Testis (tissue), 3 donors: ENCODE results near the gene PDAP1. TPM values are rescaled to one million over a fixed set of nuclear protein-coding genes. Genes with fewer than 3 reads are reported as not detected.
"Not testable (repeated sequence)": the region's sequence is repeated elsewhere in the genome, so short reads cannot be mapped to it uniquely, and the experiment has no call there.

Experiments used
- DNase-seq: peaks from one replicate; pipeline ENCODE4 v3.0.0-alpha.2; 2019
- H3K27ac ChIP-seq, 2 donors: fragments of 200-600 bp; sonication (generic); one replicate each; pipeline ENCODE4 v1.5.1; 2019
- H3K27me3 ChIP-seq: fragments of 200-600 bp; sonication (generic); one replicate; pipeline ENCODE4 v1.5.1; 2019
- H3K36me3 ChIP-seq: fragments of 200-600 bp; sonication (generic); one replicate; pipeline ENCODE4 v1.5.1; 2017; ENCODE audit warnings: low read depth; ENCODE audit errors: missing control alignments
- H3K4me1 ChIP-seq: fragments of 200-600 bp; sonication (generic); one replicate; pipeline ENCODE4 v1.5.1; 2019
- H3K4me3 ChIP-seq, 2 donors: fragments of 200-600 bp; sonication (generic); one replicate each; pipeline ENCODE4 v1.5.1; 2017 to 2019
- H3K9me3 ChIP-seq: fragments of 200-600 bp; sonication (generic); one replicate; pipeline ENCODE4 v1.5.1; 2017
- POLR2A ChIP-seq: fragments of 450-650 bp; IDR thresholded peaks from one replicate; pipeline ENCODE4 v1.6.1; 2017; ENCODE audit warnings: antibody characterized with exemption, mild to moderate bottlenecking, moderate library complexity
- WGBS, 2 donors: methylation state at CpG; one replicate each; pipeline ENCODE4 v1.1.5; 2018; 5-methylcytosine and 5-hydroxymethylcytosine counted together
- intact Hi-C: fragments of 100-400 bp; cut with DNase I; formaldehyde crosslinking; loops from one replicate; pipeline ENCODE4 v1.15.1; 2023; ENCODE audit warnings: low total_unique reads
- polyA plus RNA-seq: library from polyadenylated mRNA; stranded (reverse); fragments of 350-450 nt; fragmentation: Illumina TruSeq; extraction: RNeasy Lipid Tissue Mini Kit (QIAGEN cat#74804); gene quantifications from one replicate; pipeline ENCODE4 v1.2.3, GENCODE V29; 2014; ENCODE audit warnings: low read depth, low replicate concordance; ENCODE audit not compliant: insufficient read depth
- total RNA-seq, 2 donors: library from RNA; depleted of rRNA; stranded (reverse); fragments of >200 nt; gene quantifications; one replicate each; pipeline ENCODE4 v1.2.3, GENCODE V29; 2016
- TF ChIP-seq, protein P1 (sequence below), 3 experiments: fragments of 450-650 bp in 2 of 3; fragments of 200-600 bp in 1 of 3; sonication (generic) in 1 of 3; IDR thresholded peaks; one replicate each; pipeline ENCODE4 v1.5.1; 2016 to 2019; ENCODE audit warnings: antibody characterized with exemption in 3 of 3, mild to moderate bottlenecking in 2 of 3, moderate library complexity in 1 of 3

PDAP1 gene
- total and polyA plus RNA-seq, 3 donors from 2014 or later, result 50.5 to 126 (median 74.0) TPM

- no peaks in the 10 kb centered on the region for H3K27me3 ChIP-seq
- H3K4me3 ChIP-seq, result no peak overlapping the region
- no peak overlapping the region for H3K27ac ChIP-seq
- no peak for DNase-seq
- peaks cover 4% of the 10 kb centered on the region for H3K4me1 ChIP-seq
- H3K36me3 ChIP-seq, result no peaks in the 10 kb centered on the region
- WGBS, 2 donors, result 87% methylated on average over 22 of the region's 23 CpGs
- intact Hi-C loops, result no loop called here
- TF ChIP-seq POLR2A, result no peak
- TF ChIP-seq, protein P1, sequence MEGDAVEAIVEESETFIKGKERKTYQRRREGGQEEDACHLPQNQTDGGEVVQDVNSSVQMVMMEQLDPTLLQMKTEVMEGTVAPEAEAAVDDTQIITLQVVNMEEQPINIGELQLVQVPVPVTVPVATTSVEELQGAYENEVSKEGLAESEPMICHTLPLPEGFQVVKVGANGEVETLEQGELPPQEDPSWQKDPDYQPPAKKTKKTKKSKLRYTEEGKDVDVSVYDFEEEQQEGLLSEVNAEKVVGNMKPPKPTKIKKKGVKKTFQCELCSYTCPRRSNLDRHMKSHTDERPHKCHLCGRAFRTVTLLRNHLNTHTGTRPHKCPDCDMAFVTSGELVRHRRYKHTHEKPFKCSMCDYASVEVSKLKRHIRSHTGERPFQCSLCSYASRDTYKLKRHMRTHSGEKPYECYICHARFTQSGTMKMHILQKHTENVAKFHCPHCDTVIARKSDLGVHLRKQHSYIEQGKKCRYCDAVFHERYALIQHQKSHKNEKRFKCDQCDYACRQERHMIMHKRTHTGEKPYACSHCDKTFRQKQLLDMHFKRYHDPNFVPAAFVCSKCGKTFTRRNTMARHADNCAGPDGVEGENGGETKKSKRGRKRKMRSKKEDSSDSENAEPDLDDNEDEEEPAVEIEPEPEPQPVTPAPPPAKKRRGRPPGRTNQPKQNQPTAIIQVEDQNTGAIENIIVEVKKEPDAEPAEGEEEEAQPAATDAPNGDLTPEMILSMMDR (IDR thresholded peaks at IDR 0.05), result no peak
- no peaks in the 10 kb centered on the region for H3K9me3 ChIP-seq
These were observed 17.3 kb downstream of the PDAP1 start for GRCh38 chr7:99390941-99391602.

GRCh38 chr7:99389772-99390171 lies 18.6 kb downstream of the PDAP1 start:
- Histone ChIP-seq H3K27me3 (no peaks in the 10 kb centered on the region), H3K9me3 (no peaks in the 10 kb centered on the region), H3K36me3 (no peaks in the 10 kb centered on the region), H3K4me3 (no peak overlapping the region), H3K4me1 (peaks cover 4% of the 10 kb centered on the region), H3K27ac (no peak overlapping the region)
- no peak for TF ChIP-seq POLR2A
- TF ChIP-seq, protein P1 (IDR thresholded peaks at IDR 0.05), result no peak
- 80 to 95% methylated on average over 6 to 13 of the region's 13 CpGs for WGBS, 2 donors
- DNase-seq, result no peak
- intact Hi-C loops, result no loop called here

- WGBS, 2 donors, result 92 to 94% methylated on average over 15 to 20 of the region's 20 CpGs
- Histone ChIP-seq H3K27ac (no peak overlapping the region), H3K4me3 (no peak overlapping the region), H3K36me3 (no peaks in the 10 kb centered on the region), H3K9me3 (no peaks in the 10 kb centered on the region), H3K27me3 (no peaks in the 10 kb centered on the region), H3K4me1 (peaks cover under 1% of the 10 kb centered on the region)
- no peak for DNase-seq
- intact Hi-C loops, result no loop called here
- TF ChIP-seq, protein P1 (IDR thresholded peaks at IDR 0.05), result no peak
- no peak for TF ChIP-seq POLR2A
These were observed 20.5 kb downstream of the PDAP1 start for GRCh38 chr7:99387912-99388311.

GRCh38 chr7:99387239-99387635 lies 21.2 kb downstream of the PDAP1 start:
- H3K4me1 ChIP-seq, H3K4me3 ChIP-seq, DNase-seq, H3K27me3 ChIP-seq, H3K36me3 ChIP-seq, H3K9me3 ChIP-seq, H3K27ac ChIP-seq, intact Hi-C loops: not testable (repeated sequence)
- 91 to 97% methylated on average over 14 of the region's 14 CpGs for WGBS, 2 donors

DNA sequence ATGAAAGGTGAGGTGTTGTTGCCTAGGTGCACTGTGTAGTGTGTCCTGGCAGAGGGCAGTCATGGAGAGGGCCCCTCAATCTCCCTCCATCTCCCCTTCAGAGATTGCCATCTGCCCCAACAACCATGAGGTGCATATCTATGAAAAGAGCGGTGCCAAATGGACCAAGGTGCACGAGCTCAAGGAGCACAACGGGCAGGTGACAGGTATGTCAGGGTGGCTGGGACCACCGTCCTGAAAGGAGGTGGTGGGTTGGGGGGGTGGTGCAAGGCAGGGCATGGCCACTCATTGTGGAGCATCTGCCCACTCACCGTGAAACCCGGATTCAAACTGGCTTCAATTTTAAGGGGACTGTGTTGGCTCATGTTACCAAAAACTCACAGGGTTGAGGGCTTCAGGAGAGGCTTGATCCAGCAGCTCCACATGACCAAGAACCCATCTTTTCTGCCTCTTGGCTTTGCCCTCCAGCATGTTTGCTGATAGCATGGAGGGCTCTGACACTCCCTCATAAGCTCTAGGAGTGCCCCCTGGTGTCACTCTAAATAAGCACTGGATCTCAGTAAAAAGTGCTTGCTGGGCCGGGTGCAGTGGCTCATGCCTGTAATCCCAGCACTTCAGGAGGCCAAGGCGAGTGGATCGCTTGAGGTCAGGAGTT lies 21.7 kb downstream of the PDAP1 start:
- Histone ChIP-seq H3K4me1 (no peaks in the 10 kb centered on the region), H3K4me3 (no peak overlapping the region), H3K27me3 (no peaks in the 10 kb centered on the region), H3K9me3 (no peaks in the 10 kb centered on the region), H3K27ac (no peak overlapping the region), H3K36me3 (no peaks in the 10 kb centered on the region)
- 92% methylated on average over 8 to 9 of the region's 9 CpGs for WGBS, 2 donors
- TF ChIP-seq, protein P1 (IDR thresholded peaks at IDR 0.05), result no peak
- no peak for TF ChIP-seq POLR2A
- DNase-seq, result no peak
- intact Hi-C loops, result no loop called here
